GM12865 (cell line): ENCODE results near the gene SHANK3.

ENCODE experiments used
- DNase-seq: peaks from one replicate; pipeline ENCODE4 v3.0.0; 2010; ENCODE audit warnings: low read depth
- H3K4me3 ChIP-seq: 2 replicates; pipeline ENCODE4 v1.5.1; 2011; ENCODE audit warnings: mild to moderate bottlenecking, low read depth, low read length, control low read depth
- TF ChIP-seq, protein P1 (sequence below): IDR thresholded peaks from 2 replicates; pipeline ENCODE4 v1.5.1; 2011; ENCODE audit warnings: low read length, control low read depth, low read depth, inconsistent platforms; ENCODE audit not compliant: insufficient read depth; ENCODE audit errors: missing control alignments

SHANK3 gene

DNA sequence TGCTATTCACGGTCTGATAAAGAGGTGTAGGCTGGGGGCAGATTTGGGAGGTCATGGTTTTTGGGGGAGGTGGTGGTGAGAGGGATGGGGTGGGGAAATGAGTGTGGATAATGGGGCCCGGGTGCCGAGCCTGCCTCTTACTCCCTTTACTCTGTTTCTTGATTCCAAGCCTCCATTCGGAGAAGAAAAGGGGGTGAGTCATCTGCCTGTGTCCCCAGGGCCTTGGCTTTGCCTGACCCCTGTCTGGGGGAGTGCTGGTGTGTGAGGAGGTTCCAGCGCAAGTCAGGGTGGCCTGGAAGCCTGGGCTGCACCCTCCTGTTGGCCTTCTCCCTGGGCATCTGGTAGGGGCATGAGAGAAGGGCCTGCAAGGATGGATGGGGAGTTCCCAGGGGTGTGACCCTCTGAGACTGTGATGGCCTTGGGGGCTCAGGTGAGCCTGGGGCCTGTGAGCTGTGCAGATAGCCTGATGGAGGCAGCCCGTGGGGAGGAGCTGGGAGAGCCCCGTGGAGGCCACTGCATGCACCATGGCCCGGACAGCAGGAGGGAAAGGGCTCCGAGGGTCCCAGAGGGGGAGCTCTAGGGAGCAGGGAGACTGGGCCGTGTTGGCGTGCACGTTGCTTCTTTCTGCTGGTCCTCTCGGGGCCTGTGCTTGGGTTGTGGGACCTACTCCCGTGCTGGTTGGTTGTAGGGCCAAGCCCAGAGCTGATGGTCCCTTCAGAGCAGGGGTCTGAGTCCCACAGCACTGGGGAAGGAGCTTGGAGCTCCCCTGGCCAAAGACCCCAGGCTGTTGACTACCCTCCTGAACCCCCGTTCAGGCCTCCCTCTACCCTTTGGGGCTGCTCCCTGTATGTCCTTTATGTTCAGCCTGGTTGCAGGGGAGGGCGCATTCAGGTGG lies 39.1 kb downstream of the SHANK3 start:
- TF ChIP-seq, protein P1, sequence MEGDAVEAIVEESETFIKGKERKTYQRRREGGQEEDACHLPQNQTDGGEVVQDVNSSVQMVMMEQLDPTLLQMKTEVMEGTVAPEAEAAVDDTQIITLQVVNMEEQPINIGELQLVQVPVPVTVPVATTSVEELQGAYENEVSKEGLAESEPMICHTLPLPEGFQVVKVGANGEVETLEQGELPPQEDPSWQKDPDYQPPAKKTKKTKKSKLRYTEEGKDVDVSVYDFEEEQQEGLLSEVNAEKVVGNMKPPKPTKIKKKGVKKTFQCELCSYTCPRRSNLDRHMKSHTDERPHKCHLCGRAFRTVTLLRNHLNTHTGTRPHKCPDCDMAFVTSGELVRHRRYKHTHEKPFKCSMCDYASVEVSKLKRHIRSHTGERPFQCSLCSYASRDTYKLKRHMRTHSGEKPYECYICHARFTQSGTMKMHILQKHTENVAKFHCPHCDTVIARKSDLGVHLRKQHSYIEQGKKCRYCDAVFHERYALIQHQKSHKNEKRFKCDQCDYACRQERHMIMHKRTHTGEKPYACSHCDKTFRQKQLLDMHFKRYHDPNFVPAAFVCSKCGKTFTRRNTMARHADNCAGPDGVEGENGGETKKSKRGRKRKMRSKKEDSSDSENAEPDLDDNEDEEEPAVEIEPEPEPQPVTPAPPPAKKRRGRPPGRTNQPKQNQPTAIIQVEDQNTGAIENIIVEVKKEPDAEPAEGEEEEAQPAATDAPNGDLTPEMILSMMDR: no peak
- DNase-seq: no peak
- no peak overlapping the region for H3K4me3 ChIP-seq

DNA sequence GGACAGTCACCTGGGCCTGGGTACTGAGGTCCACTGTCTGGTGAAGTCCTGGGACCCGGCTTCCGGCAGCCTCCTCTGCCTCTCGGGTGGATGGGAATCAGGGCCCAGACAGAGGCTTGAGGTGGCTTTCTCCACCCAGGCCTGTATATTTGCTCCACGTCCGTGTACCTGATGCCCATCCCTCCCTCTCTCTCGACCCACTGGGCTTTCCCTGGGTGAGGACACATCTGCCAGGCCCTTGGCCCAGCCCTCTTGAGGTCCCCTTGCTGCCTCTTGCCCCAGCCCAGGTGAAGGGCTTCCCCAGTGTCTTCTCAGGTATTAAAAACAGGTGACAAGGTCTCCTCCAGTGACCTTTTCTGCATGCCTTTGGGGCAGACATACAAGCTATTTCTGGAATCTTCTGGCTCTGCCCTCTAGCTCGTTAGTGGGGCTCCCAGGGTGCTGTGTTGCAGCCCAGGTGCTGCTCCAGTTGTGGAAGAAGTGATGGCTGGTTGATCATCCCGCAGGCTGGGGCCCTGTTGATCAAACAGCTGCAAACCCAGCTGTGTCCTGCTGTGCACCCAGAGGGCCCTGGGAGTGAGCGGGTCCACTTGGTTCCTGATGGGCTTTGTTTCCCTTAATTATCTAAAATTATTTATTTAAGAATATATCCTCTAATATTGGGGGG lies 39.9 kb downstream of the SHANK3 start:
- H3K4me3 ChIP-seq: no peak overlapping the region
- DNase-seq: no peak
- TF ChIP-seq, protein P1: no peak

DNA sequence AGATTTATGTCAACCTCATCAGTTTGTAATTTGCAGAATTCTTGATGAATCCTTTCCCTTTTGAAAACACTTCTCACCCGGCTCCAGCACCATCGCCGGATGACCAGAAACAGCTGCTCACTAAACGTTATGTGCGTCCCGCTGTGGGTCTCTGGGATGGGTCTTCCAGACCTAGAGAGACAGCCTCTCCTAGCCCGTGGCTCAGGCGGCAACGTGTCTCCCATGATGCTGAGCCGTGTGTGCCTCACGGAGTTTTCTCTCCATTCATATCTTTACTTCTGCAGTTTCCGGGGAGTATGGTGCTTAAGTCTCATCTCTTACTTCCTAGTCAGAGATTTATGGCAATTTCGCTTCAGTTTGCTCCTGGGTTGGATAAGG lies 40.4 kb downstream of the SHANK3 start:
- TF ChIP-seq, protein P1: no peak
- no peak overlapping the region for H3K4me3 ChIP-seq
- no peak for DNase-seq

DNA sequence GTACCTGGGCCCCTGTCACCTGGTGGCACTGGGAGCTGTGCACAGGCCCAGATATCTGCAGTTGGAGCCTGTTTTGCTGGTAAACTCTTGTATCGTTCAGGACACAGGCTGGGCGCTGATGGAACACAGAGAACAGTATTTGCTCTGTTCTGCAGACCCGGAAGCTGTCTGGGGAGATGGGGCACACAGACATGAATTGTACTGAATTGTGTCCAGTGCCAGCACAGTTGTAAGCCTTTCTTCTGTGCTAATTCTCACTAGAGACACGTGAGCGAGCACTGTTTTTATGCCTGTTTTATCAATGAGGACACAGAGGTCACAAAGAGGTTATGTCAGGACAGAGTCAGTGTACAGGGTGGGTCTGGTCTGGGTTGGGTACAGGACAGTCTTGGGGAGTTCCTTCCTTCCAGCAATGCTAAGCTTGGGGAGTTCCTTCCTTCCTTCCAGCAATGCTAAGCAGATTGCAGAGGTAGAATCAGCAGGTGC lies 41.0 kb downstream of the SHANK3 start:
- no peak for DNase-seq
- no peak overlapping the region for H3K4me3 ChIP-seq
- TF ChIP-seq, protein P1: no peak

DNA sequence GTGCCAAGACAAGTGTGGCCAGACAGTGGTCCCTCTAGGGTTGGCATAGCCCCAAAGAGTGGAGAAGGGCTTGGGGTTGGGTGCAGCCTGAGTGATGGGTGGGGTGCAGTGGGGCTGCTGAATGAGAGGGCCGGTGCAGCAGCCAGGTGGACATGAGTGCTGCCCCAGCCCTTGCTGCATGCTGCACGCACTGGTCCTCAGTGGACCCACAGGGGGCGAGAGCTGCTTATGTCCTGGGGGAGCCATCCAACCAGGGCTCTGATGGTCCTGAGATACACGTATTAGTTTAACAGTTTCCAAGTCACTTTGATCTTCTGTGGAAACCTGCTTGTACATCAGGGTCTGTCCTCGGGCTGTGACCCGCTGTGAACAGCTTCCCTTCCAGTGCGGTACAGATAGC lies 41.5 kb downstream of the SHANK3 start:
- TF ChIP-seq, protein P1: no peak
- DNase-seq: no peak
- H3K4me3 ChIP-seq: no peak overlapping the region

DNA sequence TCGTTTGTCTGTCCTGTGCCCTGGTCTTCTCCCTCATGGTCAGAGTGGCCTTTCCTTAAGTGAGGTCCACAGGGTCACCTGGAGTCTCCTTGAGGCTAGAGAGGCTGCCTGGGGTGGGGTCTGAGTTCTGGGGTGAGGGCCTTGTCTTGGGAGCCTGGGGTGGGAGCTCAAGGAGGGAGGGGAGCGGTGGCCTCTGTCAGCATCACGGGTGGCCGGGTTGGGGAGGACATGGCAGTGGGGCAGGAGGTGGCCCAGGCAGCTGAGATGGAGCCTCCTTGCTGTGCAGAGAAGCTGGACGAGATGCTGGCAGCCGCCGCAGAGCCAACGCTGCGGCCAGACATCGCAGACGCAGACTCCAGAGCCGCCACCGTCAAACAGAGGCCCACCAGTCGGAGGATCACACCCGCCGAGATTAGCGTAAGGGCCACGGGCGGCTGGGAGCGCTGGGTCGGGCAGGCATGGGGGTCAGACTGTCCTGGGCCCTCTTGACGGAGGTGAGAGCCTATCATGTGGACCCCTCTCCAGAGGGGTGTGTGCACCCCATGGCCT lies 42.1 kb downstream of the SHANK3 start:
- no peak for DNase-seq
- TF ChIP-seq, protein P1: no peak
- no peak overlapping the region for H3K4me3 ChIP-seq
